ENCODE data around the gene PCGF3.
"Not testable (repeated sequence)": the region's sequence is repeated elsewhere in the genome, so short reads cannot be mapped to it uniquely, and the experiment has no call there.

PCGF3 gene

GRCh38 chr4:704198-704891 is 1.3 kb upstream of the PCGF3 start:
- no peak for DNase-seq

- no peak for DNase-seq
Measured at GRCh38 chr4:704971-705277, 708 bp upstream of the PCGF3 start.

GRCh38 chr4:706083-706633 is 526 bp downstream of the PCGF3 start:
- not testable (repeated sequence) for DNase-seq

- DNase-seq = no peak
Measured at GRCh38 chr4:706834-707598, 1.4 kb downstream of the PCGF3 start.

GRCh38 chr4:707929-708630 is 2.4 kb downstream of the PCGF3 start:
- DNase-seq = no peak

GRCh38 chr4:708631-708933 is 3.0 kb downstream of the PCGF3 start:
- no peak for DNase-seq

GRCh38 chr4:709348-709747 is 3.7 kb downstream of the PCGF3 start:
- no peak for DNase-seq

- no peak for DNase-seq
Measured at GRCh38 chr4:710116-710515, 4.5 kb downstream of the PCGF3 start.

GRCh38 chr4:710916-711315 is 5.3 kb downstream of the PCGF3 start:
- DNase-seq = no peak

- no peak for DNase-seq
Measured at GRCh38 chr4:712093-712492, 6.5 kb downstream of the PCGF3 start.

- no peak for DNase-seq
Measured at GRCh38 chr4:712916-713632, 7.4 kb downstream of the PCGF3 start.

GRCh38 chr4:714087-714486 is 8.5 kb downstream of the PCGF3 start:
- no peak for DNase-seq

GRCh38 chr4:717601-718320 is 12.1 kb downstream of the PCGF3 start:
- DNase-seq = no peak

GRCh38 chr4:718460-718859 is 12.8 kb downstream of the PCGF3 start:
- DNase-seq = no peak

GRCh38 chr4:720111-720860 is 14.7 kb downstream of the PCGF3 start:
- no peak for DNase-seq

- DNase-seq = peak in 1 of 2 donors; percentile 65
Measured at GRCh38 chr4:721261-722168, 15.9 kb downstream of the PCGF3 start.

GRCh38 chr4:722169-722725 is 16.6 kb downstream of the PCGF3 start:
- DNase-seq = peak in 1 of 2 donors; percentile 13

GRCh38 chr4:722851-723360 is 17.3 kb downstream of the PCGF3 start:
- no peak for DNase-seq

GRCh38 chr4:723751-724530 is 18.3 kb downstream of the PCGF3 start:
- DNase-seq = no peak
